WTC11 (cell line): ENCODE results near the gene CLTA. TPM values are rescaled to one million over a fixed set of nuclear protein-coding genes. Genes with fewer than 3 reads are reported as not detected.
"Not testable (repeated sequence)": the region's sequence is repeated elsewhere in the genome, so short reads cannot be mapped to it uniquely, and the experiment has no call there.

Experiments used
- ATAC-seq: fragments of 200-7000 bp; cut with Tn5 transposase; 2 replicates; pipeline ENCODE4 v1.10.0; 2021; ENCODE audit warnings: mild to moderate bottlenecking, moderate library complexity
- CTCF ChIA-PET: fragments of 300-600 bp; sonication (Branson Sonifier 250); formaldehyde crosslinking; loops from one replicate; lab custom pipeline; 2021; ENCODE audit warnings: antibody characterized with exemption; lab: Charles Lee
- POLR2A ChIA-PET: fragments of 350-600 bp; sonication (Branson Sonifier 250); formaldehyde crosslinking; loops from one replicate; lab custom pipeline; 2021; ENCODE audit warnings: antibody characterized with exemption; lab: Charles Lee
- DNase-seq: peaks from one replicate; pipeline ENCODE4 v3.0.0; 2021; ENCODE audit warnings: low spot score
- H3K27ac Mint-ChIP-seq: 2 replicates; pipeline ENCODE4 v1.8.0; 2021; ENCODE audit warnings: mixed read lengths
- H3K27me3 Mint-ChIP-seq: 2 replicates; pipeline ENCODE4 v1.8.0; 2021; ENCODE audit warnings: low read depth, mild to moderate bottlenecking, moderate library complexity, mixed read lengths
- H3K36me3 Mint-ChIP-seq: 2 replicates; pipeline ENCODE4 v1.8.0; 2021; ENCODE audit warnings: mixed read lengths
- H3K4me1 Mint-ChIP-seq: 2 replicates; pipeline ENCODE4 v1.8.0; 2022; ENCODE audit warnings: mixed read lengths
- H3K4me3 Mint-ChIP-seq: 2 replicates; pipeline ENCODE4 v1.8.0; 2021; ENCODE audit warnings: mild to moderate bottlenecking, moderate library complexity, mixed read lengths
- H3K9me3 Mint-ChIP-seq: 2 replicates; pipeline ENCODE4 v1.8.0; 2021; ENCODE audit warnings: mixed read lengths
- CDX4 ChIP-seq: fragments of 250-450 bp; sonication (Bioruptor Pico); IDR thresholded peaks from 2 replicates; pipeline ENCODE4 v1.9.0; 2021; ENCODE audit warnings: moderate library complexity, mild to moderate bottlenecking, inconsistent platforms, borderline replicate concordance
- E2F5 ChIP-seq: sonication (generic); formaldehyde crosslinking; IDR thresholded peaks from 2 replicates; pipeline ENCODE4 v1.8.1; 2022; ENCODE audit warnings: mild to moderate bottlenecking, moderate library complexity, missing genetic modification reagents
- FOXJ3 ChIP-seq: sonication (generic); formaldehyde crosslinking; IDR thresholded peaks from 2 replicates; pipeline ENCODE4 v1.9.0; 2021; ENCODE audit warnings: missing genetic modification reagents, mild to moderate bottlenecking, borderline replicate concordance
- MXD4 ChIP-seq: fragments of 250-450 bp; sonication (Bioruptor Pico); IDR thresholded peaks from 2 replicates; pipeline ENCODE4 v1.8.0; 2021; ENCODE audit warnings: mild to moderate bottlenecking, moderate library complexity, borderline replicate concordance
- TEAD4 ChIP-seq: sonication (generic); formaldehyde crosslinking; IDR thresholded peaks from 2 replicates; pipeline ENCODE4 v1.8.0; 2022; ENCODE audit warnings: mild to moderate bottlenecking, missing genetic modification reagents
- ZMAT4 ChIP-seq: fragments of 250-450 bp; sonication (Bioruptor Pico); IDR thresholded peaks from 2 replicates; pipeline ENCODE4 v1.9.0; 2021; ENCODE audit warnings: mild to moderate bottlenecking
- total RNA-seq: library from RNA; stranded (reverse); gene quantifications from 3 replicates; pipeline ENCODE4 v1.2.3, GENCODE V29; 2021
- TF ChIP-seq, protein P1 (sequence below): fragments of 250-450 bp; sonication (Bioruptor Pico); IDR thresholded peaks from 2 replicates; pipeline ENCODE4 v1.9.0; 2021; ENCODE audit warnings: mild to moderate bottlenecking, borderline replicate concordance
- TF ChIP-seq, protein P2 (sequence below): fragments of 200-600 bp; IDR thresholded peaks from 2 replicates; pipeline ENCODE4 v1.8.0; 2022; ENCODE audit warnings: antibody characterized with exemption
- TF ChIP-seq, protein P3 (sequence below): sonication (generic); formaldehyde crosslinking; IDR thresholded peaks from 2 replicates; pipeline ENCODE4 v1.8.0; 2022; ENCODE audit warnings: mild to moderate bottlenecking, missing genetic modification reagents

Gene CLTA
- total RNA-seq, 1 experiment from 2014 or later: 213 TPM

- TF ChIP-seq, protein P1, sequence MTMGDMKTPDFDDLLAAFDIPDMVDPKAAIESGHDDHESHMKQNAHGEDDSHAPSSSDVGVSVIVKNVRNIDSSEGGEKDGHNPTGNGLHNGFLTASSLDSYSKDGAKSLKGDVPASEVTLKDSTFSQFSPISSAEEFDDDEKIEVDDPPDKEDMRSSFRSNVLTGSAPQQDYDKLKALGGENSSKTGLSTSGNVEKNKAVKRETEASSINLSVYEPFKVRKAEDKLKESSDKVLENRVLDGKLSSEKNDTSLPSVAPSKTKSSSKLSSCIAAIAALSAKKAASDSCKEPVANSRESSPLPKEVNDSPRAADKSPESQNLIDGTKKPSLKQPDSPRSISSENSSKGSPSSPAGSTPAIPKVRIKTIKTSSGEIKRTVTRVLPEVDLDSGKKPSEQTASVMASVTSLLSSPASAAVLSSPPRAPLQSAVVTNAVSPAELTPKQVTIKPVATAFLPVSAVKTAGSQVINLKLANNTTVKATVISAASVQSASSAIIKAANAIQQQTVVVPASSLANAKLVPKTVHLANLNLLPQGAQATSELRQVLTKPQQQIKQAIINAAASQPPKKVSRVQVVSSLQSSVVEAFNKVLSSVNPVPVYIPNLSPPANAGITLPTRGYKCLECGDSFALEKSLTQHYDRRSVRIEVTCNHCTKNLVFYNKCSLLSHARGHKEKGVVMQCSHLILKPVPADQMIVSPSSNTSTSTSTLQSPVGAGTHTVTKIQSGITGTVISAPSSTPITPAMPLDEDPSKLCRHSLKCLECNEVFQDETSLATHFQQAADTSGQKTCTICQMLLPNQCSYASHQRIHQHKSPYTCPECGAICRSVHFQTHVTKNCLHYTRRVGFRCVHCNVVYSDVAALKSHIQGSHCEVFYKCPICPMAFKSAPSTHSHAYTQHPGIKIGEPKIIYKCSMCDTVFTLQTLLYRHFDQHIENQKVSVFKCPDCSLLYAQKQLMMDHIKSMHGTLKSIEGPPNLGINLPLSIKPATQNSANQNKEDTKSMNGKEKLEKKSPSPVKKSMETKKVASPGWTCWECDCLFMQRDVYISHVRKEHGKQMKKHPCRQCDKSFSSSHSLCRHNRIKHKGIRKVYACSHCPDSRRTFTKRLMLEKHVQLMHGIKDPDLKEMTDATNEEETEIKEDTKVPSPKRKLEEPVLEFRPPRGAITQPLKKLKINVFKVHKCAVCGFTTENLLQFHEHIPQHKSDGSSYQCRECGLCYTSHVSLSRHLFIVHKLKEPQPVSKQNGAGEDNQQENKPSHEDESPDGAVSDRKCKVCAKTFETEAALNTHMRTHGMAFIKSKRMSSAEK (CRISPR knock-in tag): no peak
- TF ChIP-seq ZMAT4 (CRISPR knock-in tag) (no peak), TEAD4 (CRISPR knock-in tag) (no peak), FOXJ3 (CRISPR knock-in tag) (no peak), E2F5 (CRISPR knock-in tag) (no peak), CDX4 (CRISPR knock-in tag) (no peak), MXD4 (CRISPR knock-in tag) (no peak)
- TF ChIP-seq, protein P2, sequence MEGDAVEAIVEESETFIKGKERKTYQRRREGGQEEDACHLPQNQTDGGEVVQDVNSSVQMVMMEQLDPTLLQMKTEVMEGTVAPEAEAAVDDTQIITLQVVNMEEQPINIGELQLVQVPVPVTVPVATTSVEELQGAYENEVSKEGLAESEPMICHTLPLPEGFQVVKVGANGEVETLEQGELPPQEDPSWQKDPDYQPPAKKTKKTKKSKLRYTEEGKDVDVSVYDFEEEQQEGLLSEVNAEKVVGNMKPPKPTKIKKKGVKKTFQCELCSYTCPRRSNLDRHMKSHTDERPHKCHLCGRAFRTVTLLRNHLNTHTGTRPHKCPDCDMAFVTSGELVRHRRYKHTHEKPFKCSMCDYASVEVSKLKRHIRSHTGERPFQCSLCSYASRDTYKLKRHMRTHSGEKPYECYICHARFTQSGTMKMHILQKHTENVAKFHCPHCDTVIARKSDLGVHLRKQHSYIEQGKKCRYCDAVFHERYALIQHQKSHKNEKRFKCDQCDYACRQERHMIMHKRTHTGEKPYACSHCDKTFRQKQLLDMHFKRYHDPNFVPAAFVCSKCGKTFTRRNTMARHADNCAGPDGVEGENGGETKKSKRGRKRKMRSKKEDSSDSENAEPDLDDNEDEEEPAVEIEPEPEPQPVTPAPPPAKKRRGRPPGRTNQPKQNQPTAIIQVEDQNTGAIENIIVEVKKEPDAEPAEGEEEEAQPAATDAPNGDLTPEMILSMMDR: no peak
- TF ChIP-seq, protein P3, sequence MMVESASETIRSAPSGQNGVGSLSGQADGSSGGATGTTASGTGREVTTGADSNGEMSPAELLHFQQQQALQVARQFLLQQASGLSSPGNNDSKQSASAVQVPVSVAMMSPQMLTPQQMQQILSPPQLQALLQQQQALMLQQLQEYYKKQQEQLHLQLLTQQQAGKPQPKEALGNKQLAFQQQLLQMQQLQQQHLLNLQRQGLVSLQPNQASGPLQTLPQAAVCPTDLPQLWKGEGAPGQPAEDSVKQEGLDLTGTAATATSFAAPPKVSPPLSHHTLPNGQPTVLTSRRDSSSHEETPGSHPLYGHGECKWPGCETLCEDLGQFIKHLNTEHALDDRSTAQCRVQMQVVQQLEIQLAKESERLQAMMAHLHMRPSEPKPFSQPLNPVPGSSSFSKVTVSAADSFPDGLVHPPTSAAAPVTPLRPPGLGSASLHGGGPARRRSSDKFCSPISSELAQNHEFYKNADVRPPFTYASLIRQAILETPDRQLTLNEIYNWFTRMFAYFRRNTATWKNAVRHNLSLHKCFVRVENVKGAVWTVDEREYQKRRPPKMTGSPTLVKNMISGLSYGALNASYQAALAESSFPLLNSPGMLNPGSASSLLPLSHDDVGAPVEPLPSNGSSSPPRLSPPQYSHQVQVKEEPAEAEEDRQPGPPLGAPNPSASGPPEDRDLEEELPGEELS (CRISPR knock-in tag): no peak
Observed at GRCh38 chr9:36174731-36175130, 16.0 kb upstream of the CLTA start (continued).

DNA sequence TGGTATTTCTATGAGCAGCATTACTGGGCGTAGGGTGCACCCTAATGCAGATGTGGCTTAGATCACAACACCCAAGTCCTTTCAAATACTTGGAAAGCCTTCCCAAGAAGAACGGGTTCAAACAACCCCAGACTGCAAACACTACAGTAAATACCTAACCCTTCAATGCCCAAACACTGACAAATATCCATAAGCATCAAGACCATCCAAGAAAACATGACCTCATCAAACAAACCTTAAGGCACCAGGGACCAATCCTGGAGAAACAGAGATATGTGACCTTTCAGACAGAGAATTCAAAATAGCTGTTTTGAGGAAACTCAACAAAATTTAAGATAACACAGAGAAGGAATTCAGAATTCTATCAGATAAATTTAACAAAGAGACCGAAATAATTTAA, 15.5 kb upstream of the CLTA start:
- H3K4me3 Mint-ChIP-seq, H3K36me3 Mint-ChIP-seq, H3K4me1 Mint-ChIP-seq, H3K27ac Mint-ChIP-seq, ATAC-seq, H3K27me3 Mint-ChIP-seq, DNase-seq, POLR2A ChIA-PET: not testable (repeated sequence)
- peaks cover 15% of the 10 kb centered on the region for H3K9me3 Mint-ChIP-seq
- CTCF ChIA-PET: interaction anchor here (1.7 kb wide), 1 partner anchor 8 kb away, joined by 6 read pairs; no protein-coding TSS in a partner anchor

- DNase-seq, H3K27ac Mint-ChIP-seq, H3K4me3 Mint-ChIP-seq, H3K36me3 Mint-ChIP-seq, H3K27me3 Mint-ChIP-seq, POLR2A ChIA-PET, H3K4me1 Mint-ChIP-seq, ATAC-seq: not testable (repeated sequence)
- H3K9me3 Mint-ChIP-seq: peaks cover 28% of the 10 kb centered on the region
- CTCF ChIA-PET: interaction anchor here (0.7 to 1.7 kb wide), 2 partner anchors 10 to 76 kb away, joined by 3 to 6 read pairs; no protein-coding TSS in a partner anchor
Observed at GRCh38 chr9:36176496-36176895, 14.2 kb upstream of the CLTA start.
